ENCODE data around the gene BTN3A1. TPM values are rescaled to one million over a fixed set of nuclear protein-coding genes. Genes with fewer than 3 reads are reported as not detected.

Gene BTN3A1
- total RNA-seq, 3 donors from 2014 or later (not counting 1 experiment from before 2014, with no cell fraction given), result 285 to 373 (median 348) TPM

GRCh38 chr6:26389349-26389894, 12.7 kb upstream of the BTN3A1 start:
- ATAC-seq (no peak), DNase-seq (no peak)
- Histone ChIP-seq H3K4me1 (ENCODE audit: control insufficient read depth, insufficient read depth, low read length) (peaks cover 8% of the 10 kb centered on the region), H3K9me3 (ENCODE audit: control insufficient read depth, insufficient read depth, low read length) (no peaks in the 10 kb centered on the region), H3K36me3 (ENCODE audit: control insufficient read depth, insufficient read depth, low read length) (peaks cover 29% of the 10 kb centered on the region), H3K27me3 (ENCODE audit: control insufficient read depth, insufficient read depth, low read length) (no peaks in the 10 kb centered on the region), H3K27ac (ENCODE audit: low read length) (no peak overlapping the region), H3K4me3 (ENCODE audit: low read length) (no peak overlapping the region)
- H3K9me3 Mint-ChIP-seq, result no peaks in the 10 kb centered on the region
- H3K27me3 Mint-ChIP-seq (ENCODE audit: low read depth in 2 of 2), result no peaks in the 10 kb centered on the region
- H3K36me3 Mint-ChIP-seq, result peaks cover 13% of the 10 kb centered on the region
- H3K4me1 Mint-ChIP-seq, result peaks cover 10 to 34% of the 10 kb centered on the region in 2 donors
- no peak for TF ChIP-seq CTCF (IDR thresholded peaks at IDR 0.05)
- 90% methylated on average over 4 of the region's 4 CpGs for WGBS (ENCODE audit: insufficient coverage)
- H3K27ac Mint-ChIP-seq, result no peak overlapping the region
- intact Hi-C loops (cut with micrococcal nuclease), result no loop called here
- no peak overlapping the region for H3K4me3 Mint-ChIP-seq

- Mint-ChIP-seq H3K4me3 (no peak overlapping the region), H3K9me3 (no peaks in the 10 kb centered on the region), H3K27ac (no peak overlapping the region), H3K27me3 (ENCODE audit: low read depth in 2 of 2) (no peaks in the 10 kb centered on the region), H3K4me1 (peaks cover 8 to 29% of the 10 kb centered on the region in 2 donors), H3K36me3 (peaks cover 13% of the 10 kb centered on the region)
- no peak for DNase-seq
- no peak overlapping the region for H3K27ac ChIP-seq (ENCODE audit: low read length)
- no peaks in the 10 kb centered on the region for H3K27me3 ChIP-seq (ENCODE audit: control insufficient read depth, insufficient read depth, low read length)
- TF ChIP-seq CTCF (IDR thresholded peaks at IDR 0.05), result no peak
- H3K36me3 ChIP-seq (ENCODE audit: control insufficient read depth, insufficient read depth, low read length), result peaks cover 29% of the 10 kb centered on the region
- no peak overlapping the region for H3K4me3 ChIP-seq (ENCODE audit: low read length)
- no peaks in the 10 kb centered on the region for H3K9me3 ChIP-seq (ENCODE audit: control insufficient read depth, insufficient read depth, low read length)
- WGBS (ENCODE audit: insufficient coverage), result 97% methylated on average over 5 of the region's 5 CpGs
- intact Hi-C loops (cut with micrococcal nuclease), result no loop called here
- H3K4me1 ChIP-seq (ENCODE audit: control insufficient read depth, insufficient read depth, low read length), result no peaks in the 10 kb centered on the region
- ATAC-seq, result no peak
Measured at GRCh38 chr6:26390531-26390930, 11.5 kb upstream of the BTN3A1 start.

- ATAC-seq, result peak in 2 of 3 donors; percentile 5 to 19
- no peak for TF ChIP-seq CTCF (IDR thresholded peaks at IDR 0.05)
- Histone ChIP-seq H3K4me3 (ENCODE audit: low read length) (no peak overlapping the region), H3K4me1 (ENCODE audit: control insufficient read depth, insufficient read depth, low read length) (no peaks in the 10 kb centered on the region), H3K36me3 (ENCODE audit: control insufficient read depth, insufficient read depth, low read length) (peaks cover 29% of the 10 kb centered on the region), H3K27ac (ENCODE audit: low read length) (no peak overlapping the region), H3K27me3 (ENCODE audit: control insufficient read depth, insufficient read depth, low read length) (no peaks in the 10 kb centered on the region), H3K9me3 (ENCODE audit: control insufficient read depth, insufficient read depth, low read length) (no peaks in the 10 kb centered on the region)
- intact Hi-C loops (cut with micrococcal nuclease), result no loop called here
- no peak for DNase-seq
- Mint-ChIP-seq H3K9me3 (no peaks in the 10 kb centered on the region), H3K4me1 (peaks cover 5 to 7% of the 10 kb centered on the region in 2 donors), H3K27ac (peak overlapping the region; percentile 6 to 27), H3K36me3 (peaks cover 13% of the 10 kb centered on the region), H3K4me3 (no peak overlapping the region), H3K27me3 (ENCODE audit: low read depth in 2 of 2) (no peaks in the 10 kb centered on the region)
- 77% methylated on average over 4 of the region's 4 CpGs for WGBS (ENCODE audit: insufficient coverage)
Measured at GRCh38 chr6:26392932-26393636, 9.0 kb upstream of the BTN3A1 start.
